B cell (primary cell): Measurements from ENCODE around the gene PYCARD. TPM values are rescaled to one million over a fixed set of nuclear protein-coding genes. Genes with fewer than 3 reads are reported as not detected.

Experiments
- ATAC-seq: fragments of 200-7000 bp; cut with Tn5 transposase; one replicate; pipeline ENCODE4 v1.10.0; 2021; ENCODE audit warnings: low read depth, mild to moderate bottlenecking, moderate number of reproducible peaks, moderate library complexity
- CTCF ChIA-PET: fragments of 350-600 bp; sonication (Branson Sonifier 250); formaldehyde crosslinking; loops from one replicate; lab custom pipeline; 2021; ENCODE audit warnings: antibody characterized with exemption, inconsistent platforms; lab: Charles Lee
- POLR2A ChIA-PET: fragments of 350-600 bp; sonication (Branson Sonifier 250); formaldehyde crosslinking; loops from one replicate; lab custom pipeline; 2021; ENCODE audit warnings: antibody characterized with exemption; lab: Charles Lee
- DNase-seq: peaks from one replicate; pipeline ENCODE4 v3.0.0; 2013
- H2AFZ ChIP-seq: 2 replicates; pipeline ENCODE4 v1.6.1; 2012; ENCODE audit warnings: mild to moderate bottlenecking, low read depth, low read length; ENCODE audit not compliant: insufficient read depth, poor library complexity, severe bottlenecking
- H3K27ac ChIP-seq, 2 donors: 1 replicate in 1 of 2; 2 replicates in 1 of 2; pipeline ENCODE4 v1.5.1; 2012 to 2013; ENCODE audit warnings: low read length in 2 of 2, mild to moderate bottlenecking in 2 of 2, moderate library complexity in 1 of 2
- H3K27me3 ChIP-seq, 4 experiments: fragments of 200-600 bp in 1 of 4; sonication (generic) in 1 of 4; replicated peaks in 1 of 4; 1 replicate in 2 of 4; 2 replicates in 2 of 4; pipeline versions ENCODE4 v1.6.1 to v1.7.0; 2013 to 2016; ENCODE audit warnings: low read length in 3 of 4, mild to moderate bottlenecking in 2 of 4, mixed read lengths in 1 of 4, moderate library complexity in 1 of 4; ENCODE audit not compliant: insufficient read depth in 4 of 4, control insufficient read depth in 3 of 4; ENCODE audit errors: control extremely low read depth in 1 of 4
- H3K36me3 ChIP-seq, 2 experiments: replicated peaks in 1 of 2; 1 replicate in 1 of 2; 2 replicates in 1 of 2; pipeline versions ENCODE4 v1.6.1 to v1.7.1; 2013; ENCODE audit warnings: low read length in 1 of 2; ENCODE audit not compliant: insufficient read depth in 2 of 2, control insufficient read depth in 1 of 2; ENCODE audit errors: control extremely low read depth in 1 of 2, extremely low read depth in 1 of 2
- H3K4me1 ChIP-seq, 2 donors: fragments of 200-600 bp in 1 of 2; sonication (generic) in 1 of 2; 1 replicate in 1 of 2; 2 replicates in 1 of 2; pipeline versions ENCODE4 v1.5.1 to v1.6.1; 2013 to 2017; ENCODE audit warnings: low read length in 2 of 2; ENCODE audit not compliant: control insufficient read depth in 2 of 2, insufficient read depth in 2 of 2
- H3K4me2 ChIP-seq: replicated peaks from 2 replicates; pipeline ENCODE3; 2012; ENCODE audit warnings: mild to moderate bottlenecking, low read depth, low read length; ENCODE audit not compliant: poor library complexity, severe bottlenecking
- H3K4me3 ChIP-seq, 5 experiments: fragments of 200-600 bp in 1 of 5; sonication (generic) in 1 of 5; 1 replicate in 3 of 5; 2 replicates in 2 of 5; pipeline versions ENCODE4 v1.5.1 to v1.7.0; 2011 to 2016; ENCODE audit warnings: low read length in 4 of 5, mild to moderate bottlenecking in 4 of 5, low read depth in 2 of 5, control low read depth in 1 of 5, moderate library complexity in 1 of 5; ENCODE audit not compliant: insufficient read depth in 1 of 5; ENCODE audit errors: control extremely low read depth in 1 of 5, extremely low read depth in 1 of 5
- H3K79me2 ChIP-seq: fragments of 200-600 bp; sonication (generic); one replicate; pipeline ENCODE4 v1.6.0; 2016; ENCODE audit warnings: low read length; ENCODE audit not compliant: control insufficient read depth, insufficient read depth
- H3K9ac ChIP-seq: fragments of 200-600 bp; sonication (generic); 2 replicates; pipeline ENCODE4 v1.6.1; 2017; ENCODE audit warnings: mild to moderate bottlenecking, low read length, moderate library complexity
- H3K9me3 ChIP-seq, 3 donors: one replicate each; pipeline versions ENCODE4 v1.6.1 to v1.7.1; 2013; ENCODE audit warnings: low read length in 2 of 3; ENCODE audit not compliant: control insufficient read depth in 2 of 3, insufficient read depth in 1 of 3; ENCODE audit errors: control extremely low read depth in 1 of 3
- H4K20me1 ChIP-seq: 2 replicates; pipeline ENCODE4 v1.6.0; 2012; ENCODE audit warnings: mild to moderate bottlenecking, low read length; ENCODE audit not compliant: insufficient read depth, control insufficient read depth, poor library complexity, severe bottlenecking
- H3K27ac Mint-ChIP-seq: one replicate; pipeline ENCODE4 v1.8.0; 2021; ENCODE audit warnings: mixed read lengths
- H3K27me3 Mint-ChIP-seq: one replicate; pipeline ENCODE4 v1.8.0; 2021; ENCODE audit warnings: mixed read lengths
- H3K4me1 Mint-ChIP-seq: one replicate; pipeline ENCODE4 v1.8.0; 2021; ENCODE audit warnings: mixed read lengths
- H3K4me3 Mint-ChIP-seq: one replicate; pipeline ENCODE4 v1.8.0; 2021; ENCODE audit warnings: mixed read lengths
- H3K9me3 Mint-ChIP-seq: one replicate; pipeline ENCODE4 v1.8.0; 2022; ENCODE audit warnings: mixed read lengths; ENCODE audit not compliant: insufficient read depth
- CTCF ChIP-seq: fragments of 200-600 bp; IDR thresholded peaks from one replicate; pipeline ENCODE4 v1.8.0; 2022; ENCODE audit warnings: antibody characterized with exemption, mild to moderate bottlenecking
- EZH2 ChIP-seq: IDR thresholded peaks from 2 replicates; pipeline ENCODE4 v1.6.1; 2012; ENCODE audit warnings: borderline replicate concordance, low read depth, mild to moderate bottlenecking, moderate library complexity, low read length; ENCODE audit not compliant: insufficient read depth, poor library complexity, severe bottlenecking
- WGBS: methylation state at CpG from one replicate; pipeline ENCODE4 v1.1.5; 2013; ENCODE audit warnings: missing lambda C conversion rate; ENCODE audit not compliant: insufficient coverage; 5-methylcytosine and 5-hydroxymethylcytosine counted together
- intact Hi-C: fragments of 100-400 bp; cut with micrococcal nuclease; formaldehyde crosslinking; loops from one replicate; pipeline ENCODE4 v1.10.0; 2022
- polyA plus RNA-seq: library from polyadenylated mRNA; depleted of rRNA; stranded (reverse); fragments of >200 nt; gene quantifications from 2 replicates; pipeline ENCODE4 v1.2.3, GENCODE V29; 2012
- total RNA-seq, 2 donors: library from RNA; stranded (reverse); fragments of 120-200 nt in 1 of 2; gene quantifications; 1 replicate in 1 of 2; 2 replicates in 1 of 2; pipeline versions ENCODE4 v1.2.3 to v1.2.4, GENCODE V29; 2013 to 2022

Gene PYCARD
- total and polyA plus RNA-seq, 2 donors (not counting 1 experiment from before 2014, with no cell fraction given) = 35.7 to 72.0 TPM

- Histone ChIP-seq H3K27ac (no peak overlapping the region), H2AFZ (peak overlapping the region; percentile 57), H4K20me1 (peaks cover 5% of the 10 kb centered on the region), H3K9ac (peak overlapping the region; percentile 53), H3K4me1 (peaks cover 41 to 42% of the 10 kb centered on the region in 2 donors), H3K9me3 (peaks cover 0 to 10% (median 0%) of the 10 kb centered on the region in 3 donors), H3K36me3 (no peaks in the 10 kb centered on the region), H3K79me2 (no peaks in the 10 kb centered on the region), H3K4me2 (peak overlapping the region; percentile 78), H3K4me3 (peak overlapping the region; percentile 21 to 56 (median 46)), H3K27me3 (peaks cover 0 to 58% (median 28%) of the 10 kb centered on the region in 4 experiments)
- Mint-ChIP-seq H3K4me3 (peak overlapping the region; percentile 84), H3K27ac (no peak overlapping the region), H3K27me3 (peaks cover 37% of the 10 kb centered on the region), H3K9me3 (no peaks in the 10 kb centered on the region), H3K4me1 (peaks cover 42% of the 10 kb centered on the region)
- POLR2A ChIA-PET = interaction anchor here (0.6 to 2.1 kb wide), 6 partner anchors 12 to 130 kb away, joined by 3 to 21 read pairs (median 6); partner anchors contain the start of genes FUS and PYCARD
- TF ChIP-seq CTCF (no peak), EZH2 (no peak)
- DNase-seq (peak; percentile 62), ATAC-seq (peak; percentile 45)
- WGBS = 2% methylated on average over 63 of the region's 63 CpGs
- CTCF ChIA-PET = interaction anchor here (0.5 to 3.9 kb wide), 3 partner anchors 9 to 73 kb away, joined by 3 to 21 read pairs (median 6); partner anchors contain the start of gene PYCARD
- intact Hi-C loops = loop anchor here (2.0 kb wide), 1 partner anchor 15 kb away; no protein-coding TSS in a partner anchor
These were observed 13.0 kb upstream of the PYCARD start for GRCh38 chr16:31215287-31216162.
